C4-2B (cell line): ENCODE data around the gene SERP2.

Experiments
- ZFX ChIP-seq: fragments of 450-650 bp; IDR thresholded peaks from 2 replicates; pipeline ENCODE4 v1.6.1; 2017
- TF ChIP-seq, protein P1 (sequence below): fragments of 450-650 bp; conservative IDR thresholded peaks from 2 replicates; pipeline ENCODE4 v1.5.1; 2017; ENCODE audit warnings: mild to moderate bottlenecking

DNA sequence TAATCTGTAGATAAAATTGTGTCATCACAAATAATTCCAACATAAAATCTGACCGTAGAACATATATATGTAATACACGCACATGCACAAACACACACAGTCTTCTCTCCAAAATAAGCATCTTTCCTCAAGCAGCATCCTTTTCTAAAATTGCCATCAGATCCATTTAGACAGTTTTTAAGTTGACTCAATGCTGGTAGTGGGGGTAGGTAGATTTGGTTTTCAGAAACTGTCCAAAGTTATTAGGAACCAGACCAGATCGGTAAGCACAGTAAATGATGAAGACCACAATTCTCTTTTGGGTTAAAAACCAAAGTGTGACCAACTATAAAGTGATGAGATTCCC is 64.6 kb downstream of the SERP2 start:
- TF ChIP-seq, protein P1, sequence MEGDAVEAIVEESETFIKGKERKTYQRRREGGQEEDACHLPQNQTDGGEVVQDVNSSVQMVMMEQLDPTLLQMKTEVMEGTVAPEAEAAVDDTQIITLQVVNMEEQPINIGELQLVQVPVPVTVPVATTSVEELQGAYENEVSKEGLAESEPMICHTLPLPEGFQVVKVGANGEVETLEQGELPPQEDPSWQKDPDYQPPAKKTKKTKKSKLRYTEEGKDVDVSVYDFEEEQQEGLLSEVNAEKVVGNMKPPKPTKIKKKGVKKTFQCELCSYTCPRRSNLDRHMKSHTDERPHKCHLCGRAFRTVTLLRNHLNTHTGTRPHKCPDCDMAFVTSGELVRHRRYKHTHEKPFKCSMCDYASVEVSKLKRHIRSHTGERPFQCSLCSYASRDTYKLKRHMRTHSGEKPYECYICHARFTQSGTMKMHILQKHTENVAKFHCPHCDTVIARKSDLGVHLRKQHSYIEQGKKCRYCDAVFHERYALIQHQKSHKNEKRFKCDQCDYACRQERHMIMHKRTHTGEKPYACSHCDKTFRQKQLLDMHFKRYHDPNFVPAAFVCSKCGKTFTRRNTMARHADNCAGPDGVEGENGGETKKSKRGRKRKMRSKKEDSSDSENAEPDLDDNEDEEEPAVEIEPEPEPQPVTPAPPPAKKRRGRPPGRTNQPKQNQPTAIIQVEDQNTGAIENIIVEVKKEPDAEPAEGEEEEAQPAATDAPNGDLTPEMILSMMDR: peak; percentile 38
- no peak for TF ChIP-seq ZFX
